Right renal pelvis (tissue), 4 donors: ENCODE data around the gene CPNE9. TPM values are rescaled to one million over a fixed set of nuclear protein-coding genes. Genes with fewer than 3 reads are reported as not detected.
A peak's percentile ranks its signal among the peaks of the same experiment; 100 is the strongest.

Experiments
- DNase-seq, 4 donors: peaks; one replicate each; pipeline ENCODE4 v3.0.0-alpha.2; 2013; ENCODE audit warnings: low read depth in 4 of 4, low spot score in 3 of 4, missing footprints in 1 of 4
- polyA plus RNA-seq, 4 donors: library from polyadenylated mRNA; unstranded; fragments of 120-200 nt; gene quantifications; one replicate each; pipeline ENCODE4 v1.2.1, GENCODE V29; 2013; ENCODE audit not compliant: insufficient read length in 4 of 4

CPNE9 gene
- polyA plus RNA-seq, 4 donors: 0.08 to 0.15 (median 0.14) TPM

DNA sequence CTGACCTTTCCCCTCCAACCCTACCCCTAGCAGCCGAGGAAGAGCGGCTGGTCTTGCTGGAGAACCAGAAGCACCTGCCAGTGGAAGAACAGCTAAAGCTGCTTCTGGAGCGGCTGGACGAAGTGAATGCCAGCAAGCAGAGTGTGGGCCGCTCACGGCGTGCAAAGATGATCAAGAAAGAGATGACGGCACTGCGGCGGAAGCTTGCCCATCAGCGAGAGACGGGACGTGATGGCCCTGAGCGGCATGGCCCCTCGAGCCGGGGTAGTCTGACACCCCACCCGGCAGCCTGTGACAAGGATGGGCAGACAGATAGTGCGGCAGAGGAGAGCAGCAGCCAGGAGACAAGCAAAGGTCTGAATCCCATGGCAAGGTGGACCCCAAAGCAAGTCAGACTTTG is 39.9 kb downstream of the CPNE9 start:
- DNase-seq: no peak

DNA sequence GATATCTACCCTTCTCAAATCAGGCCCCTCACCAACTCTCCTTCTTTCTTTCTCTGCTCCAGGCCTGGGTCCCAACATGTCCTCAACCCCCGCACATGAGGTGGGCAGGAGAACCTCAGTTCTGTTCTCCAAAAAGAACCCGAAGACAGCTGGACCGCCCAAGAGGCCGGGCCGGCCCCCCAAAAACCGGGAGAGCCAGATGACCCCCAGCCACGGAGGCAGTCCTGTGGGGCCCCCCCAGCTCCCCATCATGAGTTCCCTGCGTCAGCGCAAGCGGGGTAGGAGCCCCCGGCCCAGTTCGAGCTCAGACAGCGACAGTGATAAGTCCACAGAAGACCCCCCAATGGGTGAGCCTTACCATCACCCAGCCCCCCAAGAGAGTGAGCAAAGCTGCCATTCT is 40.5 kb downstream of the CPNE9 start:
- no peak for DNase-seq

DNA sequence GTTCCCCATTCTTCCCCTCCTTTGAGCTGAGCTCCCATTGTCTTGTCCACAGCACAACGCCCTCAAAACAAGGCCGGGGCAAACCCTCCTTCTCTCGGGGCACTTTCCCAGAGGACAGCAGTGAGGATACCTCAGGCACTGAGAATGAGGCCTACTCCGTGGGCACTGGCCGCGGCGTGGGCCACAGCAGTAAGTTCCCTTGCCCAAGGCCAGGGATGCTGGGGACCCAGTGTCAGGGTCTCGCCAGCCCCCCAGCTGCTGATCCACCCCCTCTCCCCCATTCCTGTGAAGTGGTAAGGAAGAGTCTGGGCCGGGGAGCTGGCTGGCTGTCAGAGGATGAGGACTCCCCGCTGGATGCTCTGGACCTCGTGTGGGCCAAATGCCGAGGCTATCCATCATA is 41.9 kb downstream of the CPNE9 start:
- no peak for DNase-seq

DNA sequence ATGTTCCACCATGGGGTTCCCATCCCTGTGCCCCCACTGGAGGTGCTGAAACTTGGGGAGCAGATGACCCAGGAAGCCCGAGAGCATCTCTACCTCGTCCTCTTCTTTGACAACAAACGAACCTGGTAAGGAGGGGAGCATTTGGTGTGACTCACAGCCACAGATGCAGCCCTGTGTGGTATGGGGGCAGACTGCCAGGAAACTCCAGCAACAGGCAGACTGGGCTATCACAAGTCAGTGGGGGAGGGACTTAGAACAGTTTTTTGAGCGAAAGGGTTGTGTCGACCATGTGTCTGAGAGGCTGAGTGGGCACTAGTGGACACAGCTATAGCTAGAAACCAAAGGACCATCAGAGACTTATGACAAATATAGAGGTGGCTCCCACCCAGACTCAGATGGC is 42.7 kb downstream of the CPNE9 start:
- no peak for DNase-seq

DNA sequence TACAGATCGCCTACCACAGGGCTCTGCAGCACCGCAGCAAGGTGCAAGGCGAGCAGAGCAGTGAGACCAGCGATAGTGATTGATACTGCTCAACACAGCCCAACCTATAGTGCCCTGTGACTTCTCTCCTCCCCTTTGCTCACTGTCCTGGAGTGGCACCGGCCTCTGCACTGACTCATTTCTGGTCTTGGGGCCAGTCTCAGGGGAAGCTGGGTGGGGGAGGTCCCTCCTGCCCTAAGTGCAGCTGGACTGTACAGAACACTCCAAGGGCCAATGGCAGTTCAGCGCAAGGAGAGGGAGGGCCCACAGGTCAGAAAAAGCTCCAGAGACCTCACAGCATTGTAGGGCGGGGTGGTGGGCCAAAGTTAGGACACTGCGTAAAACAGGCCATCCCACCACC is 43.6 kb downstream of the CPNE9 start:
- no peak for DNase-seq

DNA sequence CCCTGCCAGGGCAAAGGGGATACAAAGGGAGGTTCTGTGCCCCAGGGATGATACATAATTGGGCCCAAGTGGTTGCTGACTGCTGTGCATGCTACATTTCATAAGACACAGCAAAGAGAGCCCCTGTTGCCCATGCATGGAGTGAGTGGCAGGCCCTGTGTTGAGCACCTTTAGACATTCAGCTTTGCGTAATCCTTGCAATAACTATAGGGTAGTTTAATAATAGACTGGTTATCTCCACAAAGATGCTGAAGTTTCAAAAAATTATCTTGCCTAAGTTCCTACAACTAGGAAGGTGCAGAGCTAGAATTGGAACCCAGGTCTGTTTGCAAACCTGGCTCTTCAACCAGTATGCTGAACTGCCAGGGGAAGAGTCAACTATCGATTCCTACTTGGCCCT is 44.4 kb downstream of the CPNE9 start:
- DNase-seq: no peak

DNA sequence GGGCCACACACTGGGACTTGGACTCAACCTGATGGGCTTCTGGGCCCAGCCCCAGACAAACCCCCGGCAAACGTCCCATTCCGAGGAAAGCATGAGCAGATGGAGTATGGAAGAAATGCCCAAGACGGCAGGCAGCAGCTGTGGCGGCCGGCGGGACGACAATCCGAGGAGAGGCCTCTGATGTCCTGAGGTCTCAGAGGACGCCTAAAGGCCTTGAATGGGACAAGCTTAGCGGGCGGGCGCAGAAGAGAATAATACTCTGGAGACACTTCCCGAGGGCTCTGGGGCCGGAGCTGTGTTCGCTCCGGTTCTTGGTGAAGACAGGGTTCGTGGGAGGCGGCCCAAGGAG is 45.6 kb downstream of the CPNE9 start:
- DNase-seq: no peak

DNA sequence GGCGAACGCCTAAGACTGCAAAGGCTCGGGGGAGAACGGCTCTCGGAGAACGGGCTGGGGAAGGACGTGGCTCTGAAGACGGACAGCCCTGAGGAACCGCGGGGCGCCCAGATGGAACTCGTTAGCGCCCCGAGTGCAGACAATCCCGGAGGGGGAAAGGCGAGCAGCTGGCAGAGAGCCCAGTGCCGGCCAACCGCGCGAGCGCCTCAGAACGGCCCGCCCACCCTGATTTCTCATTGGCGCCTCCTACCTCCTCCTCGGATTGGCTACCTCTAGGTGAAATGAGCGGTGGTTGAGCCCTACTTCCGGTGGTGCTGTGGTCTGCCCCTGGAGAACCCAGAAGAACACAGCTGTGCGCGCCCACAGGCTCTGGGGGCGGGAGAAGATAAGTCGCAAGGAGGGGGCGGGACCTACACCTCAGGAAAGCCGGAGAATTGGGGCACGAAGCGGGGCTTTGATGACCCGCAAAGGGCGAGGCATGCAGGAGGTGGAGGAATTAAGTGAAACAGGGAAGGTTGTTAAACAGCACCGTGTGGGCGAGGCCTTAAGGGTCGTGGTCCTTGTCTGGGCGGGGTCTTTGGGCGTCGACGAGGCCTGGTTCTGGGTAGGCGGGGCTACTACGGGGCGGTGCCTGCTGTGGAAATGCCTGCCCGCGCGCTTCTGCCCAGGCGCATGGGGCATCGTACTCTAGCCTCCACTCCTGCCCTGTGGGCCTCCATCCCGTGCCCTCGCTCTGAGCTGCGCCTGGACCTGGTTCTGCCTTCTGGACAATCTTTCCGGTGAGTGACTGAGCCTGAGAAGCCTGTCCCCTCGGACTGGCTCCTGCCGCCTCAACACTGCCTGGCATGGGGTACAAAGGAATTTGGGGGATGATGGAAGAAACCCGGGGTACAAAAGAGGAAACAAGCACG is 46.3 kb downstream of the CPNE9 start, which contains the start of gene OGG1:
OGG1 (plus strand) TSS at position 308 of the 911 bp plus-strand sequence; CDS start at position 643, 335 bp downstream.
- DNase-seq: peak; percentile 88 to 96 (median 96)

DNA sequence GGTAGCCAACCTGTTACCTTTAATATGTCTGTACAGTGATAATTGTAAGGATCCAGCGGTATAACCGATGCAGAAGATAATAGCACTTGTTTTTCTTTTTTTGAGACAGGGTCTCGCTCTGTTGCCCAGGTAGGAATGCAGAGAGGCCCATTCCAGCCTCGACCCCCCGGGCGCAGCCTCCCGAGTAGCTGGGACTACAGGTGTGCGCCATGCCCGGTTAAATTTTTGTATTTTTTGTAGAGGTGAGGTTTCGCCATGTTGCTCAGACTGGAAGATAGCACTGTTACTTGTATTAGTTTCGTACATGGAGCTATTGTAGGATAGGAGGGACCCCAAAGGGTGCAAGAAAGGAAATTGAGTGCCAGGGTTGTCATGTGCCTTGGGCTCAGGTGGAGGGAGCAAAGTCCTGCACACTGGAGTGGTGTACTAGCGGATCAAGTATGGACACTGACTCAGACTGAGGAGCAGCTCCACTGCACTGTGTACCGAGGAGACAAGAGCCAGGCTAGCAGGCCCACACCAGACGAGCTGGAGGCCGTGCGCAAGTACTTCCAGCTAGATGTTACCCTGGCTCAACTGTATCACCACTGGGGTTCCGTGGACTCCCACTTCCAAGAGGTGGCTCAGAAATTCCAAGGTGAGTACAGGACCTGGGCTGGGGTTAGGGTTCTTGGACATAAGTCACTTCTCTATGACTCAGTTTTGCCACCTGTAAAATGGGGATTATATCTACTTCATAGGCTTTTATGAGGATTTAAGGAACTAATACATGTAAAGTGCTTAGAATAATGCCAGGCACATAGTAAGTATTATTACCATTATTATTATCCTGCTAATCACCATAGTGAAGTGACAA is 47.2 kb downstream of the CPNE9 start:
- DNase-seq: no peak

DNA sequence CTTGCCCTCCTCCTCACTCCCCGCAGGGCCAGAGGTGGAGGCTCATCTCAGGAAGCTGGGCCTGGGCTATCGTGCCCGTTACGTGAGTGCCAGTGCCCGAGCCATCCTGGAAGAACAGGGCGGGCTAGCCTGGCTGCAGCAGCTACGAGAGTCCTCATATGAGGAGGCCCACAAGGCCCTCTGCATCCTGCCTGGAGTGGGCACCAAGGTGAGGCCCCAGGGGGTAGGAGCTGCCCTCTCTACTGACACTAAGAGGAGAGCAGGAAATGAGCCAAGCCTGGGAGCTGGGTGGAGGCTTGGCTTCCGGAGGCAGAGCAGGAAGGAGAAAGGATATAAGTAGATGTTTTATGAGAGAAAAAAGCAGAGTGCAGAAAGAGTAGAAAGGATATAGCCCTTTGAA is 51.0 kb downstream of the CPNE9 start:
- no peak for DNase-seq

DNA sequence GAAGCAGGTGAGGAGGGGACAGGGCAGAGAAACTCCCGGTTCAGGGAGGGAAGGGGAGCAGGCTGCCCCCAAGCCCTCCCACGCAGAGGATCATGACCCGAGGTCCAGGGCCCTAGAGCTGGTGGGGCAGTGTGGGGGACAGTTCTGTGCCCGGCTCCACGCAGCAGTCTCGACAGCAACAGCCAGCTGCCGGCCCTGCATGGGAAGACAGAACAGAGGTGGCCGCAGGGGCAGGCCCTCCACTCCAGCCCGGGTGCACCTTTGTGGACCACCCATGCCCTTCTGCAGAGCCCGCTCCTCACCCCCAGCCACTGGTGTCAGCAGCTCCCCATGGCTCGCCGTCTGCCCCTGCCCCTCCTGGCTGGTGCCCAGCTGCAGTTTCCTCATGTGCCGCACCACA is 53.8 kb downstream of the CPNE9 start:
- DNase-seq: no peak

DNA sequence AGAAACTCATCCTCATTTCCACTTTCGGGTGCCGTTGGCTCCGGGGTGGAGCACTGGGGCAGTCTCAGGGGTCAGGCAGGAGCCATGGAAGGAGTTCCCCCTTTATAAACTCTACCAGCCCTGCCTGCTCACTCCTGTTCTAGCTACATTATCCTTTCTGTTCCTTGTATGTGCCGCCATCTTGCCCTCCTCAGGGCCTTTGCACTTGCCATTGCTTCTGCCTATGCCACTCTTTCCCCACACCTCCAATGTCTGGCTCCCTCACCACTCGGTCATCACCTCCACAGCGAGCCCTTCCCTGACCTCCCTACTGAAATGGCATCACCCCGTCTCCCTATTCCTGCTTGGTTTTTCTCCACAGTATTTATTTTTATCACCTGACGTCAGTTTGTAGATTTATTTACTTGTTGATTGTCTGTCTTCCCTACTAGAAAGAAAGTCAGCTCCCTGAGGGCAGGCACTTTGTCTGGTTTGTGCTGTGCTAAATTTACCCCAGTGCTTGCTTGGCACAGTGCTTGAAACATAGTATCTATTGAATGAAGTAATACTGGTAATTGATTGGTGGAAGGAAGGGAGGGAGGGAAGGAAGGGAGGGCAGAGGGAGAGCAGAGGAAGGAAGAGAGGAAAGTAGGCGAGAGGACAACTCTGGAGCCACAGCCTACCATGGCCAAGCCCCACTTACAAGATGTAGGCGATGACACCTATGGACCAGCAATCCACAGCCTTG is 57.3 kb downstream of the CPNE9 start:
- DNase-seq: no peak

DNA sequence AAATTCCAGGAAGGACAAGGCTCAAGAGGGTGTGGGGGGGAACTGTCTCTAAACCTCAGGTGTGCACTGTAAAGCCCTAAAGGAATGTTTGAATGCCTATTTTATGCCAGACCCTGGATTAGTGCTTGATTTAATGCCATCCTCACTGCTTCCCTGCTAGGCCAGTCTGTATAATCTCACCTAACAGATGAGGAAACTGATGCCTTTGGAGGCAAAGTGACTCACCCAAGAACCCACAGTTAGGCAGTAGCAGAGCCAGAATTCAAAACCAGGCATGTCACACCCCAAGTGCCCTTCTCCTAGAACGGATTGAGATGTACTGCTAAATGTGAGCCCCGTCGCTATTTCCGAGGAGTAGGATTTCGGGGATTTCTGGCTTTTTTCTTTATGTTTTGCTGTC is 58.3 kb downstream of the CPNE9 start:
- no peak for DNase-seq

DNA sequence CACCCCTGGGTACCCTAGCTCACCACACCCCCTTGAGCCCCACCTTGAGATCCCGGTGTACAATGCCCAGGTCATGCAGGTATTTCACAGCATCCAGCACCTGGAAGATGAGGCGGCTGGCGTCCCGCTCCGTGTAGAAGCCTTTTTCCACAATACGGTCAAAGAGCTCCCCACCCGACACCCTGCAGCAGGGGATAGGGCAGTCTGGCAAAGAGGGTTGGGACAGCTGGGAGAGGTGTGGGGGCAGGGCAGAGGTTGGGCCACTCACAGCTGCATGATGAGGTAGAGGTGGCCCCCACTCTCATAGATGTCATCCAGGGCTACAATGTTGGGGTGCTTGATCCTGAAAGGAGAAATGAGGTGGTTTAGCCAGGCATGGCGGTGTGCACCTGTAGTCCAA is 59.2 kb downstream of the CPNE9 start:
- DNase-seq: no peak

DNA sequence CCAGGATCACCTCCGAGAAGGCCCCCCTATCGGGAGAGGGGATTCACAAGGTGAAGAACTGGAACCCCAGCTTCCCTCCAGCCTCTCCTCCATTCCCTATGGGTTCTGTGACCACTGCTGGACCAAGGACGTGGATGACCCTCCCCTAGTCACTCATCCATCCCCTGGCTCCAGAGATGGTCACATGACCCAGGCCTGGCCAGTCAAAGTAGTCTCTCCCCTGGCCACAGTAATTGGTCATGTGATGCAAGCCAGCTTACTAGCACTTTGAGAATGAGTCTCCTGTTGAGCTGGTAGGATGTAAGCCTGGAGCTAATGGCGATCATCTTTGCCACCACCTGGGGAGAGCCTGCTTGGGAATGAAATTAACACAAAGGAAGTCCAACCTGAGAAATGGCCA is 62.2 kb downstream of the CPNE9 start:
- DNase-seq: no peak

DNA sequence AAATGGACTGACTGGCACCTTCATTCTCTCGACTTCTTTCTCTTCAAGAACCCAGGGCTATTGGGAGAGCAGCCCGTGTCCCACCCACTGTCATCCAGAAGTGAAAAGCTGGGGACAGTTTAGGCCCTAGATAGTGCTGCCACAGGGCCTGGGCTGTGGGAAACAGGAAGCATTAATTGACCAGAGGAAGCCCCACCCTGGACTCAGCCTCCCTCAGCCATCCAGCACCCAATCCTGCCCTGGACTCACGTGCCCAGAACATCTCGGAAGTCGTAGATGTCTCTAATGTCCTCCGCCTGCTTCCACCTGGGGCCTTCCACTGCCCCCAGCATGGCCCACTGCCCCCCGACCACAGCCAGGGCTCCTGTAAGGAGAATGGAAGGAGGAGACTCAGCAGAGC is 63.8 kb downstream of the CPNE9 start:
- no peak for DNase-seq

DNA sequence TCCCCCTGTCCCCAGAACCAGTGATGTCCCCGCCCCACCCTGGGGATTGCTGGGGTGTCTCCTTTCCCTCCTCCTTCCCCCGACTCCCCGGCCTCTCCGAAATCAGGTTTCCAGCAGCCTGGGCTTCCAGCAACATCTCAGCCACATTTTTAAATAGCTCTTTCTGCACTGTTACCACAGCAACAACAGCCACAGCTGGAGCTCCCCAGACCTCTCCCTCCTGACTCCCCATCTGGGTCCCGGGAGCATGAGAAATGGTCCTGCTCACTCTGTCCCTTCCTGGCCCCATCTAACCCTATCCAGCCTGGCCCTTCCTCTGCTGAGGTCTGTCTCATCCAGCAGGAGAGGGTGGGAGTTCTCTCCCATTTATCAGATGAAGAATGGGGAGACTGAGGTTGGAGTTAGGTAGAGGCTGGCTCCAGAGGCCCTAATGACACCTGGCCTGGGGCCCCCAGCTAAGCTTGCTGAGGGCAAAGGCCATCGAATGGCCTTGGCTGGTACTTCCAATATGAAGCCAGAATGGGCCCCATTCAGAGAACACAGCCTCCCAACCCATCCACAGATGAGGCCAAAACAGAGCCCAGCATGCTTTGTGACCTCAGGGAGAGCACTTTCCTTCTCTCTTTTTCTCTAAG is 64.6 kb downstream of the CPNE9 start:
- DNase-seq: no peak

DNA sequence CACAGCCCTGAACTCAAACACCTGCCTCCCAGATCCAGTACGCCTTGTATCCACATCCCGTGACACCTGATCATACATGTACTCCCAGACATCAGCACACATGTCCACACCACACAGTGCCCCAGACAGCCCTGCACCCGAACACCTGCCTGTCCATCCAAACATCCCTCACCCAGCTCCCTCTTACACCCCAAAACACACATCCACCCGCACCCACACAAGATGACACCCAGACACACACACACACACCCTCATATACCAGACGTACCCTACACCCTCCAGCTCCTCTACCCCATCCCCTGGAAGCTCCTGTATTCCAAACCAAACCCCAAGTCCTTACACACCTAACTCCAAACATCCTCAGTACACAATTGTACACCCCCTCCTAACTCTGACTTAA is 65.4 kb downstream of the CPNE9 start:
- DNase-seq: no peak

DNA sequence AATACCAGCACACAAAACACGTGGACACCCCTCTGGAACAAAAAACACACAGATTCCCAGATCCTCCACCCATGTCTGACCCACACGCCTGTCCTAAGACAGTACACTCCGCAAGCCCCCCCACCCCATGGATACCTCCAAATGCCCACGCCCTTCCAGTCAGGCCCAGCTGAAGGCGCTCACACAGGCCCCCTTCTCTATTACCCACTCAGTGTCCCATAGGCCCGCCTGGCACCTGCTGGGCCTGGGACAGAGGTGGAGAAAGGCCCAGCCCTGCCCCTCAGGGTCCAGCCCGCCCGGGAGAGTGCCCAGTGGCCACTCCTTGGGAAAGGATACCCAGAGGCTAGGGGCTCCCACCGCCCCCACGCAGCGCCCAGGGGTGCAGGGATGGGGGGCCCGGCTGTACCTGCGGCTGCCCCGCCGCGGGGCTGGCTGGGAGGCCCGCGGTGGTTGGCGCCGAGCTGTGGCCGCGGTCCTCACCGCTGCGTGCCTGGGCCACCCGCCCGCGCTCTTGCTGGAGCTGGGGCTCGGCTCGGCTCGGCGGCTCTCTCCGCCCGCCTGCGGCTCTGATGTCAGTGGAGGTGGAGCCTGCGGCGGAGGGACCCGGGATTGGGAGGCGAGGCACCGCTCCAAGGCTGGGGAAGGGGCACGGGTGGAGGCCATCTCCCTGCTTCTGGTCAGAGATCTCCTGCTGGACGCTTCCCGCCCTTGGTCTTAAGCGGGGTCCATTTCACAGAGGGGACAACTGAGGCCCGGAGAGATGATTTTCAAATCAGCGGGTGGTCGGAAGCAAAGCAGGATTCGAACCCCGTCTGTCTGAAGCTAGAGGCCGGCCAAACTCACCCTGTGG is 66.0 kb downstream of the CPNE9 start, which contains the start of gene CAMK1:
CAMK1 (minus strand) TSS at position 522 of the 850 bp plus-strand sequence. CDS start 2,198 bp downstream, outside the sequence.
- peak in 2 of 4 donors; percentile 31 to 63 for DNase-seq
